Esophagus squamous epithelium (tissue), 4 donors: ENCODE measurements around the gene UBAP2L.
"Not testable (repeated sequence)": the region's sequence is repeated elsewhere in the genome, so short reads cannot be mapped to it uniquely, and the experiment has no call there.

ENCODE experiments used
- POLR2A ChIP-seq, 4 donors: fragments of 450-650 bp; IDR thresholded peaks; one replicate each; pipeline ENCODE4 v1.6.1; 2017; ENCODE audit warnings: antibody characterized with exemption in 4 of 4, mild to moderate bottlenecking in 4 of 4, moderate library complexity in 3 of 4
- TF ChIP-seq, protein P1 (sequence below), 6 experiments: fragments of 450-650 bp in 4 of 6; fragments of 200-600 bp in 2 of 6; sonication (generic) in 2 of 6; IDR thresholded peaks; one replicate each; pipeline ENCODE4 v1.5.1; 2016 to 2019; ENCODE audit warnings: antibody characterized with exemption in 6 of 6, mild to moderate bottlenecking in 4 of 6, moderate library complexity in 4 of 6

DNA sequence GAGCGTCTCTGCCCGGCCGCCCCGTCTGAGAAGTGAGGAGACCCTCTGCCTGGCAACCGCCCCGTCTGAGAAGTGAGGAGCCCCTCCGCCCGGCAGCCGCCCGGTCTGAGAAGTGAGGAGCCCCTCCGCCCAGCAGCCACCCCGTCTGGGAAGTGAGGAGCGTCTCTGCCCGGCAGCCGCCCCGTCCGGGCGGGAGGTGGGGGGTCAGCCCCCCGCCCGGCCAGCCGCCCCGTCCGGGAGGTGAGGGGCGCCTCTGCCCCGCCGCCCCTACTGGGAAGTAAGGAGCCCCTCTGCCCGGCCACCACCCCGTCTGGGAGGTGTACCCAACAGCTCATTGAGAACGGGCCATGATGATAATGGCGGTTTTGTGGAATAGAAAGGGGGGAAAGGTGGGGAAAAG lies 66.8 kb downstream of the UBAP2L start:
- not testable (repeated sequence) for TF ChIP-seq POLR2A (IDR thresholded peaks at IDR 0.05)
- TF ChIP-seq, protein P1, sequence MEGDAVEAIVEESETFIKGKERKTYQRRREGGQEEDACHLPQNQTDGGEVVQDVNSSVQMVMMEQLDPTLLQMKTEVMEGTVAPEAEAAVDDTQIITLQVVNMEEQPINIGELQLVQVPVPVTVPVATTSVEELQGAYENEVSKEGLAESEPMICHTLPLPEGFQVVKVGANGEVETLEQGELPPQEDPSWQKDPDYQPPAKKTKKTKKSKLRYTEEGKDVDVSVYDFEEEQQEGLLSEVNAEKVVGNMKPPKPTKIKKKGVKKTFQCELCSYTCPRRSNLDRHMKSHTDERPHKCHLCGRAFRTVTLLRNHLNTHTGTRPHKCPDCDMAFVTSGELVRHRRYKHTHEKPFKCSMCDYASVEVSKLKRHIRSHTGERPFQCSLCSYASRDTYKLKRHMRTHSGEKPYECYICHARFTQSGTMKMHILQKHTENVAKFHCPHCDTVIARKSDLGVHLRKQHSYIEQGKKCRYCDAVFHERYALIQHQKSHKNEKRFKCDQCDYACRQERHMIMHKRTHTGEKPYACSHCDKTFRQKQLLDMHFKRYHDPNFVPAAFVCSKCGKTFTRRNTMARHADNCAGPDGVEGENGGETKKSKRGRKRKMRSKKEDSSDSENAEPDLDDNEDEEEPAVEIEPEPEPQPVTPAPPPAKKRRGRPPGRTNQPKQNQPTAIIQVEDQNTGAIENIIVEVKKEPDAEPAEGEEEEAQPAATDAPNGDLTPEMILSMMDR (IDR thresholded peaks at IDR 0.05), result not testable (repeated sequence)
